ENCODE results near the gene APOBEC3B. TPM values are rescaled to one million over a fixed set of nuclear protein-coding genes. Genes with fewer than 3 reads are reported as not detected.
"Not testable (repeated sequence)": the region's sequence is repeated elsewhere in the genome, so short reads cannot be mapped to it uniquely, and the experiment has no call there.

Gene APOBEC3B
- polyA plus RNA-seq, 3 donors: 0.22 to 1.4 (median 0.59) TPM

DNA sequence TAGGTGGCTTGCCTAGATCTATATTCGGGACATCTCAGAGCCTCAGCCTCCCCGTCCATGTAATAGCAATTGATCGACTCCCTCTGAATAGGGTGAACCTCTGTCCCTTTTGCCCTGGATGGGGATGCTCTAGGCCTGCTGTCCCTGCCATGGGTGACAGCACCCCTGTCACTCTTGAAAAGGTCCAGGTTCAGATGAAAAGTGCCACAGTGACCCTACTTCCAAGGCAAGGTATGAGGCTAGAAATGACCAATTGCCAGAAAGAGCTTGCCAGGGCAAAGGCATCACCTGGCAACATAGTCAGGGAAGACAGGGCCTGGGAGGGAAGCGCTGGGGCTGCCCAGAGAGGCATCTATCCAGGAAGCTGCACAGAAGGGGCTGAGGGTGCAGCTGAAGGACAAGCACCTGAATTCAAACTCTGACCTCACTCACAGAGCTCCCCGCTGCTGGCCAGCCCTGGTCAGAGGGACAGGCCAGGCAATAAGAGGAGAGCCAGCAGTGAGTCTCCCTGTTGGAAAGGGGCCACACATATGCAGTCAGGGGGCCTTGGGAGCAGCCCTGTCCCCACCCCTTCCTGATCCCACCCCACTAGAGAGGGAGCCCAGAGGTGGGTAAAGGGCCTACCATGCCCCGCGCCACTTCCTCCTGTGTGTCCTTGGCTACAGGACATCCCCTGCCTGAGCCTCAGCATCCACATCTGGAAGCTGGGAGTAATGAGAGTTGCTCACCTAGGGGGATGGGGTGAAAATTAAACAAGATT is 33.8 kb upstream of the APOBEC3B start:
- 89 to 94% (median 93%) methylated on average over 6 to 7 of the region's 7 CpGs for WGBS, 3 donors
- H3K27ac ChIP-seq (ENCODE audit: low read depth, low read length): no peak overlapping the region

- 61 to 81% (median 70%) methylated on average over 8 of the region's 8 CpGs for WGBS, 3 donors
- H3K27ac ChIP-seq (ENCODE audit: low read depth, low read length): no peak overlapping the region
Measured at GRCh38 chr22:38949889-38950405, 32.2 kb upstream of the APOBEC3B start.

GRCh38 chr22:38950527-38951295 is 31.4 kb upstream of the APOBEC3B start:
- WGBS, 3 donors: 79 to 83% (median 82%) methylated on average over 13 of the region's 13 CpGs
- H3K27ac ChIP-seq (ENCODE audit: low read depth, low read length): no peak overlapping the region

DNA sequence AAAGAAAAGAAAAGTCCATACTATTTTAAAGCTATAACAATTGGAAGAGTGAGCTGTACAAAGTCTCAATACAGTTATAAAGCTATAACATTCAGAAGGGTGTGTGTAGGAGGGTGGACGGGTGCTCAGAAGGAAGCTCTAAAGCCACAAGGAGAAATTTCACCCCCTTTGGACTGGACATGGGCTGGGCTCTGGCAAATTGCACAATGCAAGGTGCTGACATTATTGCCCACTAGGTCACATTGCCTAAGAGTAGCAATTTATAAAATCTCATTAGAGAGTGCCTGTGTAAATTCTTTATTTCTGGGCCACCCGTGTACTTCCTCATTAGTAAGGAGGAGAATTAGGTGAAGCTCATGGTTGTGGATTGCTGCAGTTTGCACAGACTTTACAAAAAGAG is 30.4 kb upstream of the APOBEC3B start:
- WGBS, 3 donors: 32 to 68% (median 35%) methylated on average over 2 of the region's 2 CpGs
- no peak overlapping the region for H3K27ac ChIP-seq (ENCODE audit: low read depth, low read length)

DNA sequence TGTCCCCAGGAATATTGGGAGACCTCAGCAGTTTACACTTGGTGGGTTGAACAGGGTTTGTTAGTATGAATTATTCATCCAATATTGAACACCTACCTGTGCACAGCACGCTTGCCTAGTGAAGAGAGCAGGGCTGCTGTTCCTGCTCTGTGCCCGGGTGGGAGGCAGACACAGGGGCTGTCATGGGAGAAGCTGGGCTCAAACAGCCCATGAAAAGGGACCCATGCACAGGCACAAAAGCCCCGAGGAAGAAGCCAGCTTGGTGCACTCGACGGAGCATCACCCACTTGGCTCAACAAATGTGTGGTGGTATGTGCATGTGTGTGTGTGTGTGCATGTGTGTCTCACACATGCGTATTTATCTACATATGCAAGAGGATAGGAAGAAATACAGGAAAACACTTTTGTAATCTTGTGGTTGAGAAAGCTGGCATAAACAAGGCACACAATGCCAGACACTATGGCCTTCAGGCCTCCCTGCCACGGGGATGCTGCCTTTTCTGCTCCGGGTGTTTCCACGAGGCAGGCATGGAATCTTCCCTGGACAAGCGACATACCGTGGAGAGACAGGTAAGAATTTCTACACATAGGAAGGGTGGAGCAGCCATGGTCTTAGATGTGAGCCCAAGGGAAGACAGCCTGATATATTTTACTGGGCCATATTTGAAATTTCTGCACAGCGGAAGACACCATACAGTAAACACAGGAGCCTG is 29.7 kb upstream of the APOBEC3B start:
- WGBS, 3 donors: 60 to 92% (median 66%) methylated on average over 12 of the region's 12 CpGs

GRCh38 chr22:38953091-38953490 is 29.1 kb upstream of the APOBEC3B start:
- WGBS, 3 donors: 84 to 93% (median 84%) methylated on average over 8 of the region's 8 CpGs
- H3K27ac ChIP-seq (ENCODE audit: low read depth, low read length): peak overlapping the region; percentile 0

More for the DNA sequence above, 29.7 kb upstream of the APOBEC3B start:
- peak overlapping the region; percentile 0 for H3K27ac ChIP-seq (ENCODE audit: low read depth, low read length)

DNA sequence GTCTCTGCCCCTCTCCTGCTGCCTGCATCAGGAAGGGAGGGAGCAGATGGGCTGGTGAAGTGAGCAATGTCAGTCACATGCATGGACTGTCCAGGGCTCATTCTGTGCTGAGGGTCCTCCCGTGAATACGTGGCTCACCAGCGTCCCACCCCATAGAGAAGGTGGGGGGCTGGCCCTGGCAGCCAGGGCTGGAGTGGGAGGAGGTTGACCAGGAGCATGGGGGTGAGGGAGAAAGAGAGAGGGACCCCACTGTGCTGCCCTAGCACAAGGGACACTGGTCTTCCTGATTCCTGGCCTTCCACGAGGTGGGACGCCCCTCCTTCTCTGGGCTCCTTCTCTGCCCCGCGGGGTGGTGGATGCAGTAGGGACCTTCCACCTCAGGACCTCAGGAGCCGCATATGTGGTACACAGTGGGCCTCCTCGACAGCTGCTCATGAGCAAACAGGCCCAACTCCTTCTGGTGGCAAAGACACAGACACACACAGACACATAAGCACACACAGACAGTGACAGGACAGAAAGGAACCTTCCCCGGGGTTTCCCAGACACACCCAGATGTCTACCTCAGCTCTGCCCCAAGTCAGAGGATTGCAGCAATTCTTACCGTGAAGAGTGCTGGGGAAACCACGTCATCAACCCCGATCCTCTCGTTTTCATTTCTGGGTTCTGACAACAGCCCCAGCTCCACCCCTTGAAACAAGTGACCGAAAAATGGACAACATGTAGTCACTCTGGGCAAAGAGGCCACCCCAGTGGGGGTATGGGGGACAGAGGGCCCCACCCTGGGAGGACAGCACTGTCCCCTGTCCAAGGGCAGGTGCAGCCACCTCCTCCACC is 28.4 kb upstream of the APOBEC3B start:
- H3K27ac ChIP-seq (ENCODE audit: low read depth, low read length): peak overlapping the region; percentile 70

GRCh38 chr22:38954414-38955043 is 27.6 kb upstream of the APOBEC3B start:
- WGBS, 3 donors: 69 to 80% (median 73%) methylated on average over 12 to 13 of the region's 13 CpGs
- peak overlapping the region; percentile 57 for H3K27ac ChIP-seq (ENCODE audit: low read depth, low read length)

More for the DNA sequence above, 28.4 kb upstream of the APOBEC3B start:
- WGBS, 3 donors: 64 to 89% (median 69%) methylated on average over 14 to 15 of the region's 15 CpGs

- no peak overlapping the region for H3K27ac ChIP-seq (ENCODE audit: low read depth, low read length)
- 63 to 75% (median 66%) methylated on average over 5 of the region's 5 CpGs for WGBS, 3 donors
Measured at GRCh38 chr22:38955250-38955905, 26.8 kb upstream of the APOBEC3B start.

- H3K27ac ChIP-seq (ENCODE audit: low read depth, low read length): no peak overlapping the region
- 94 to 100% (median 95%) methylated on average over 3 of the region's 3 CpGs for WGBS, 3 donors
Measured at GRCh38 chr22:38955926-38956325, 26.2 kb upstream of the APOBEC3B start.

- H3K27ac ChIP-seq (ENCODE audit: low read depth, low read length): no peak overlapping the region
- WGBS, 3 donors: 84 to 88% (median 86%) methylated on average over 5 of the region's 5 CpGs
Measured at GRCh38 chr22:38956551-38956950, 25.6 kb upstream of the APOBEC3B start.

DNA sequence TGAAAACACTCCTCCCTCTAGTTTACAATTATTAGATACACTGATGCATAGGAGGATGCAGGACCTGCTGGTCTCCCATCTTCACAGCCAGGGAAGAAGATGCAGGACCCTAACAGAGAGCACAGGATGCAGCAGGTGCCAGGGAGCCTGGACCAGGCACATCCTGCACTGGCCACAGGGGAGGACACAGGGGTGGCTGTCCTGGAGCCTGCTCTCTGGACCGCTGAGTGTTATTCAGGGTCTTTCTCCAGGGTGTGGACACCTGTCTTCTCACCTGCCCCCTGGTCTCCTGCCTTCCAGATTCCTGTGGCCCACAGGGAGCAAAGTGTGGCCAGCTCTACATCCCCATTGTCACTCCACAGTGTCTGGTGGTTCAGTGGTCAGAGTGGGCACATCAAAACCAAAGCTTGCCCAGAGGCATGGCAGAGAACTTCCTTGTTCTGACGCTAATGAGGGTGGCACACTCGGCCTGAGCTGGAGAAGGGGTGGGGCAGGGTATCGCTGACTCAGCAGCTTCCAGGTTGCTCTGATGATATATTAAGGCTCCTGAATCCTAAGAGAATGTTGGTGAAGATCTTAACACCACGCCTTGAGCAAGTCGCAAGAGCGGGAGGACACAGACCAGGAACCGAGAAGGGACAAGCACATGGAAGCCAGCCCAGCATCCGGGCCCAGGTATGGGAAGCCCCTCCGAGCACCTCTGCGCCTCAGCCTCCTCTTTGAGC is 24.9 kb upstream of the APOBEC3B start, which contains the start of gene APOBEC3A:
Gene APOBEC3A, plus strand, starts transcription at position 564 of the 725 bp plus-strand sequence. Its CDS starts 83 bp downstream, at position 647.
- no peak within 1 kb of the TSS for H3K27ac ChIP-seq (ENCODE audit: low read depth, low read length)
- WGBS, 3 donors: 70 to 88% (median 70%) methylated on average over 11 of the region's 11 CpGs

- WGBS, 3 donors: 74 to 91% (median 75%) methylated on average over 6 of the region's 6 CpGs
- H3K27ac ChIP-seq (ENCODE audit: low read depth, low read length): no peak overlapping the region
Measured at GRCh38 chr22:38957808-38958650, 24.1 kb upstream of the APOBEC3B start.

GRCh38 chr22:38958651-38958943 is 23.6 kb upstream of the APOBEC3B start:
- H3K27ac ChIP-seq (ENCODE audit: low read depth, low read length): not testable (repeated sequence)

DNA sequence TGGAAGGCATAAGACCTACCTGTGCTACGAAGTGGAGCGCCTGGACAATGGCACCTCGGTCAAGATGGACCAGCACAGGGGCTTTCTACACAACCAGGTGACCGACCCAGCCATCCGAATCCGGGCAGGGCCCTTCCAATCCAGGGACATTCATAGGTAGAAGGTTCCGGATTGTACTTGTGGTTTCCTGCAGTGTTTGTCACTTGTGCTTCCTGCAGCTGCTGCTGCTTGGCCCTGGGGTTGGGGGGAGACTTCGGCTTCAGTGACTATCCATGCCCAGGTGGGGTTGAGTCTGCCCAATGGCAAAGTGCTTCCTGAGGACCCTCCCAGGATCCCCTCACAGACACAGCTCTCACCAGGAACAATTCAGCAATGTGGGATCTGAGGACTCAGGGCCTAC is 22.6 kb upstream of the APOBEC3B start:
- no peak overlapping the region for H3K27ac ChIP-seq (ENCODE audit: low read depth, low read length)
- WGBS, 3 donors: 67 to 86% (median 74%) methylated on average over 8 of the region's 8 CpGs

GRCh38 chr22:38960673-38961072 is 21.5 kb upstream of the APOBEC3B start:
- WGBS, 3 donors: 77 to 85% (median 83%) methylated on average over 3 to 4 of the region's 4 CpGs
- H3K27ac ChIP-seq (ENCODE audit: low read depth, low read length): not testable (repeated sequence)

All from adipose tissue (tissue), 3 donors.